T follicular helper cell (primary cell): Measurements from ENCODE around the gene PEPD.
A peak's percentile ranks its signal among the peaks of the same experiment; 100 is the strongest.

Source experiments
- DNase-seq: peaks from one replicate; pipeline ENCODE4 v3.0.0-alpha.2; 2020; ENCODE audit warnings: low read depth

Gene PEPD

DNA sequence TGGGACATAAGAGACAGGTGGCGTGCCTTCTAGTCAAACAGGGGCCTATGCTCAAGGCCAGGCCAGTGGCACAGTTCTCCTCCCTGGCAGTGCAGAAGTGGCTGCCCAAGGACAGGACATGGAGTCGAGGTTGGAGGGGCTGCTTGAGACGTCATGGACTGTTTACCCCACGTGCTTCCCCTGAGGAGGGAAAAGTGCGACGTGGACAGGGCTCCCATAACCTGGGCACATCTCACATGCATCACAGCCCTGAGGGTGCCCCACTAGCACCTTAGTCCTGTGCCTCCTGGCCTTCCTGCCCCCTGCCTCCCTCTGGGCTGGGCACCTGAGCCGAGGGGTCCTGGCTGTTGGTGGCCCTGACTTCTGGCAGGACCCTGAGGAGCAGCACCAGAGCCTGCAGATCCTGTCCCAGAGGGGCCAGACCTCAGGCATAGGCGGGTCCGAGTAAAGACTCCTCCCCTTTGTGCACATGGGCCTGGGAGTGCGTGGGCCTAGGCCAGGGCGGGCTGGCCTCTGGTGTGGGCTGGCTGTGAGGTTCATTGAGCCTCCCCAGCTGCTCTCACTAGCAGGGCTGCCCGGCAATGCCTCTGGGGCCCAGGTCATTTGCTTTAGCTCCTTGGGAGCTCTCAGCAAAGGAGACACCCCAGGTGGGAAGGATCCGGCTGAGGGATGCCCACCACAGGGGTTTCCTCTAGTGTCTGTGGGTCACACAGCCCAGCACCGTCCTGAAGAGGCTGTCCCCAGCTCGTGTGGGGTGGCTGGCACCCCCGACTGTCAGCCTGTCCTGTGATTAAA is 82.4 kb downstream of the PEPD start:
- DNase-seq = no peak

DNA sequence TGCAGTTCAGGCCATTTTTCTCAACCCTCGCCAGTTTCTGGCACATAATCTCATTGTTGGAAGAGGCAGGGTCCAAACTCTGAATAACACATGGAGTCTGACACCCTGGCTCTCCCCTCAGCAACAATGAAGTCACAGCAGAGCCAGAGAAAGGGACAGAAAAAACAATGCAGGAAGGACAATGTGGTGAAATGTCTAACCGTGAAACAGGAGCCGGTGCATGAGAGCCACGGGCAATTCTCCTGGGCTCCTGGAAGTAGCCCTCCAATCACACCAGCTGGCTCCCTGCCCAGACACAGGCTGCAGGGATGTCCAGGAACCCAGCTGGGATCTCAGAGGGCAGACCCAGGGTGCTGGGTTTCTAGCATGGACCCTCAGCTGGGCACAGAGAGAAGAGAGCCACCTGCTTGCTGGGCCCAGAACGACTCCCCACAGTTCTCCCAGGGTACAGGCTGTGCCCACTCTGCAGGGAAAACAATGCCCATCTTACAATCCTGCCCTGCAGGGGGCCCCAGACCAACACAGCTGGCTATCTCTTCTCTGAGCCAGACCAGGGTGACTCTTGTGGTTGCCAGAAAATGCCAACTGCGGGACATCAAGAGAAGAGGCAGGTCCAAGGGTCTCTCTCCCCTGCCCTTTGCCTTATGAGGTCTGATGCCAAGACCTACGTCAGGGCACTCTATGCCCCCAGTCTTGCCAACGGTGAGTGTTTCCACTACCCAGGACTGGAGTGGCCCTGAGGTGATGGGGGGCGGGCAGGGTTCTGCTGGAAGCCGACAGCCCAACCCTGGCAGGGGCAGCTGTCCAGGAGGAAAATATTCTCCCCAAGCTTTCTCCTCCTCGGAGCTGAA is 83.5 kb downstream of the PEPD start:
- no peak for DNase-seq

DNA sequence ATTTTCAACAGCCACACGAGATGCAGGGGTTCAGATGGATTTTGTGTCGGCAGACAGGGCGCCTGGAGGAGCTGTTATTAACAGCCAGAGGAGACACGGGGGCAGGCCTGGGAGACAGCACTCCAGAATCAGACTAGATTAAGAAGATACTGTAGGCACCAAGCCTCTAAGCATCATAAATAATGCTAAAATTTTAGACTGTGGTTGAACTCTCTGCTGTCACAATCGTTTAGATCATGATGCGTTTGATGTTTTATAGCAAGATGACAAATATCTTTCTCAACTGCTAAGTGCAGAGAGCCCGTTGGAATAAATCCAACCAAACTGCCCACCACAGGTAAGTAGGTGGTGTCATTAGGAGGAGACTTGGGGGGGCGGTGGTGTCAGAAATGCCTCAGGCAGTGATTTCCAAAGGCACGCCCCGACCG is 84.2 kb downstream of the PEPD start:
- no peak for DNase-seq

DNA sequence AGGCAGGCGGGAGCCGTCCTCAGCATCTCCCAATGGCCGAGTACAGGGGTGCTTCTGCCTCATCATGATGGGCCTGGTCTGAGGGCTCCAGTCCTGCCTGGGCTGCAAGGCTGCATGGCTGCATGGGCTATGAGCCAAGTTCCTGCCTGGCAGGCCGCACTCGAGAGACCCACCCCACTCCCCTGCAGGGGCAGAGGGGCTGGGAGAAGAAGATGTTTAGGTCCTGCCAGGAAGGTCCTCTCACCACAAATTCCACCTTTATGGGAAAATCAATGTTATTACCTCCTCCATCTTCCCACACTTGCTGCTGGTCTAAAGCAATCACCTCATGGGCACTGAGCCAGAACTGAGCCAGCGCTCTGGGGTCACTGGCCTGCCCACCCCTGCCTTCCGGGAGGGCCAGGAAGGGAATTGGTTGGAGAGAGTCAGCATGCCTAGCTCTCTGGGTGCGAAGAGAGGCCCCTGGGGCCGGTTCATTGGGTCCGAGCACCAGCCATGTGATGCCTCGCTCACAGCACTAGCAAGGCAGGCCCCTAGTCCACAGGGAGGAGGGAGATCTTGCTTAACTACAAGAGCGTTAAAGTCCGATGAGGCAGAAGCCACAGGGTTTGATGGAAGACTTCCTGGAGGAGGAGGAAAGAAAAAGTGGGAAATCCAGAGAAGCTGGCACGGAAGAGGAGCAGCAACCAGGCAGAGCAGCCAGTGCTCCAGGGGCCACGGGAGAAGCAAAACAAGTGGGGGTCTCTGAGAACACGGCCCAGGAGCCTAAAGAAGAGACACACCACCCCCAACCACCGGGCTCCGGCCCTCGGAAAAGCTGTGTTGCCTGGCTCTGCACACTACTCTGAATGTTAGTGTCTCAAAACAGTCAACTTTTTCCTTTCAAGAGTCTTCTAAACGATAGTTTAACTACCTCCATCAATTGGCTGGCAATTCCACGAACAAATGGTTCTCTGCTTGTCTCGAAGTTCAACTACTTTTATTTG is 84.9 kb downstream of the PEPD start:
- no peak for DNase-seq

DNA sequence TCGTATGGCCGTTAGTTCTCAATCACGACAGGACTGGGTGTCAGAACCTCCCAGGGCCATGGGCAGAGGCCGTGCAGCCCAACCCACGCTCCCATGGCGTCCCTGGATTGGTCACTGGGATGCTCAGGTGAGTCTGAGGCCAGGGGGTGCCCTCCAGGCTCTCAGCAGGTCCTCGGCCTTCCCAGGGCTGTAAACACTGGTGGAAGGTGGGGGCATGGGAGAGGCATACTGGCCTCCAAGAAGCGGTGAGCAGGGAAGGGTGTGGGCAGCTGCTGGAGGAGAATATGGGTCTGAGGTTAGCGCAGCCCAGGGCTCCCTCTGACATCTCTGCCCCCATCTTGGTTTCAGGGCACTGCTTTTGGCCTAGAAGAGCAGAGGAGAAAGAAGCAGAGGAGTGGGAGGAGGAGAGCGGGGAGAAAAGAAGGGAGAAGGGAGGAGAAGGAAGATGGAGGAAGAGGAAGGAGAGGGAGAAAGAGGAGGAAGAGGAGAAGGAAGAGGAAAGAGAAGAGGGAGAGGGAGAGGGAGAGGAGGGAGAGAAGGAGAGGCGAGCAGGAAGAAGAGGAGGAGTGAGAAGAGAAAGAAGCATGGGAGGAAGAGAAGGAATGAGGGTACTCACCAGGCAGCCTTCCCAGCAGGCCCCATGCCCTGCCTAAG is 85.8 kb downstream of the PEPD start:
- DNase-seq = no peak

DNA sequence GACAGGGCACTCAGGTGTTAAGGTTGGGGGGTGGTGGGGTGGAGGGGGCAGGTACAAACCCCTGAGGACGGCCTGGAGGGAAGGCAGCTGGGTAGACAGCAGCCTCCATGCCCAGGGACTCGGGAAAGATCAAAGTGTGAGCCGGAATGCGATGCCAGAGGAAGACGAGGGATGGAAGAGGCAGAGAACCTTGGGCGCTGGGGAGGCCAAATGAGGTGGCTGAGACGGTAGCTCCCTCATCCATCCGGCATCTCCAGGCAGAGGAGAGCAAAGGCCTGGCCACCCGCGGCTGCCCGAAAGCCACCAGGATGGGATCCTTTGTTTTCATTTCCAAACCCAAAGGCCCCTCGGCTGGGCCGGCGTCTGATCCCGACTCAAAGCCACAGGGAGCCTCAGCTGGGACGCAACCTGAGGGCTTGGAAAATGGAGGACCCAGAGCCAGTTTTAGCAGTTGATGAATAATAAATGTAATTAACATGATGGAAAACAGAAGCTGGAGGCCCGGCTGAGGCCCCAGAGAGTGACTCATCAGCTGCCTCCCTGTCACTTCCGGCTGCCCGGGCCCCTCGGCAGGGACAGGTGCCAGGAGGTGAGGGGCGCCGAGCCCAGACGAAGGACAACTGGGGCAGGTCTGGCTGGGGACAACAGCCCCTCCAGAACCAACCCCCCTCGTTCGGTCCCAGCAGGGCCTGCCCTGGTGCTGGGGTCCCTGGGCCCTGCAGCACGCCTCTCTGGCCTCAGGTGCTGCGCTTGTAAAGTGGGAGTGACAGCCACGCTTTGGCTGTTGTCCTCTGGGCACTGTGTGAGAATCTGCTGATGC is 86.5 kb downstream of the PEPD start:
- no peak for DNase-seq

DNA sequence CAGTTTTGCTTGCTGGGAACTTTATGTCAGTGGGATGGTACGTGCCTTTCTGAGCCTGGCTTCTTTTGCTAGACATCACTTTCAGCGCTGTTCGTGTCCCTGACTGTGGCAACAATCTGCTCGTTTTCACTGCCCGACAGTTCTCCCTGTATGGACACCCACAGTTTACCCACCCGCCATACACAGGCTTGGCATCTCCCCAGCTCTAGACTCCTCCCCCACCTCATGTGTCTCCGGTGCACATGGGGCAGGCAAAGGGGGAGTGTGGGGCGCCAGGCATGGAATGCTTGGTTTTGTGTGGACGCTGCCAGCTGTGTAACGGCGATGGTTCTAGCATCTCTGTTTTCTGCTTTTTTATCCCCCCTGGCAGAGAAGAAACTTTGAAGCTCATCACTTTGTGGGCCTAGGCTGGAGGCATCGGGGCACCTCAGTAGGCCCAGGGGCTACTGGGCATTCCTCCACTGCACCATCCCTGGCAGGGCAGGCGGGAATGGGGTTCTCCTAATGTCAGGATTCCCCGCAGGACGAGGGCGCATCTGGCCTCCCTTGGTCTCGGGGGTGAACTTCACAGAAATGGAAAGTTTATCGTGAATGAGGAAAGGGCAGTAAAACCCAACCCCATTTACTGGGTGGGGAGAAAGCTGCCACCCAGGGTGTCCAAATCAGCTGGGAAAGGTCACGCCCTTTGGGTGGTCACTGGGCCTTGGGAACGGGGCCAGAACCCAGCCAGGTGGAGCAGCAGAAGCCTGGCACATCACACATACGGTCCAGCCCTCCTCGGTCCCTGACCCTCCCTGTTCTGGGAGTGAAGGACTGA is 87.3 kb downstream of the PEPD start:
- DNase-seq = no peak

DNA sequence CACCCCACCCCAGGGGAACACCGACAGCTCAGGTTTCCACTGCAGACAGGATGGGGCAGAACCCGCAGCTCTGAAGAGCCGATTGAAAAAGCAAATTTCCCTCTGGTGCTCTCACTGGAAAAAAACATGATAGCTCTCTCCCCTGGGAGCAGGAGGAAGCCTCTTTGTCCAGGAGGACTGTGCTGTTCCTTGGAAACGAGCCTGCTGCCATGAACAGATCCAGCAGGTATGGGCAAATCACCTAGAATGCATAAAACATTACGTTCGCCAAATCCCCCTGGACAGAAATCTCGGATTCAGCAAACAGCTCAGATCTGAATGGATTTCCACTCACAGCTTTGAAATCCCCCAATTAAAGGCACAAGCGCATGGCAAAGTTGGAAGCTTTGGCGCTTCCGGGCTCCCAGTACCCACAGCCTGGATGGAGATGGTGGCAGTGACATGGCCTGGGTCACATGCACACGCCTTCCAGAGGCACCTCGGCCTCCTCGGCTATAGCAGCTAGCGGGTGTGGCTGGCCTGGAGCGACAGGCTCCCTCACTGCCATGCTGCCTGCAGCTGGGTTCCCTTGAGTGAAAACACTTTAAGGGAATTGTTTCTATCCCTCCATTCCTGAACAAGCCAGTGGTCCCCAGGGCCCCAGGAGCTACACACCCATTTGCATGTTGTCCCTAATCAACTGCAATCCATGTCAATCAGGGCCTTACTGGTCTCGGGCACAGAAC is 89.0 kb downstream of the PEPD start:
- DNase-seq = no peak

DNA sequence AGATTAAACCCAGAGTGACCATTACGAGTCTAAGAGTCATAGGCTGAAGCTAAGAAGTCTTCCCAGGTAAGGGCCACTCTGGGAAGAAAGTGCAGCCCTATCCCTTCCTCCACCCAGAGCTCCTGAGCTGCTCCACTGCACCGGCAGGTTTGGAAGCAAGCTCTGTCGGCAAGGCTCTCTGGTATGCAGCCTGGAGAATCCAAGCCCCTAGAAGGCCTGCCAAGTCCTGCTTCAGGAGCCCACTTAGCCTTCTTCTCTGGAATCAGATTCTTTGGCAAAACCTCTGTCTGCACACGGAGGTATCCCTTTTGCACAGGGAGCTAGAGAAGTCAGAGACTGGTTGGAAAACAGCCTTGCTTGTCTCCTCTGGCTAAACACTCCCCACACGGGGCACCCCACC is 89.6 kb downstream of the PEPD start:
- no peak for DNase-seq

DNA sequence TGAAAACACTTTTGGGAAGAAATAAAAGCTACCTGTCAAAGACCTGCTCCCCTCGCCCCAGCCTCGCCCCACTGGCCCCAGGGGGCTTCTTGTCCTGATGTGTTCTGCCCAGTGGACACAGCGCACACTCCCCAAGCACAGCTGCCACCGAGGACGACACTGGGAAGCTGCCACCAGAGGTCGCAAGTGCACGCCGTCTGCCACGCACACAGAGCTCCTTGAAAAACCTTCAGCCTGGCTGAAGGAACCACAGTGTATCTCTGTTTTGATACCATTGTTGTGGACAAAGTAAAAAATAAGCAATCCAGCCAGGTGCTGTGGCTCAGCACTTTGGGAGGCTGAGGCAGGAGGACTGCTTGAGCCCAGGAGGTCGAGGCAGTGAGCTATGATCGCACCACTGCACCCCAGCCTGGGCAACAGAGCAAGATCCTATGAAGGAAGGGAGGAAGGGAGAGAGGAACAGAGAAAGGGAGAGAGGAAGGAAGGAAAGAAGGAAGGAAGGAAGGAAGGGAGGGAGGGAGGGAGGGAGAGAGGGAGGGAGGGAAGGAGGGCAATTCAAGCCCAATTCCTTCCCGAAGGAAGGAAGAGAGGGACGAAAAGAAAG is 90.8 kb downstream of the PEPD start:
- DNase-seq = peak; percentile 50

DNA sequence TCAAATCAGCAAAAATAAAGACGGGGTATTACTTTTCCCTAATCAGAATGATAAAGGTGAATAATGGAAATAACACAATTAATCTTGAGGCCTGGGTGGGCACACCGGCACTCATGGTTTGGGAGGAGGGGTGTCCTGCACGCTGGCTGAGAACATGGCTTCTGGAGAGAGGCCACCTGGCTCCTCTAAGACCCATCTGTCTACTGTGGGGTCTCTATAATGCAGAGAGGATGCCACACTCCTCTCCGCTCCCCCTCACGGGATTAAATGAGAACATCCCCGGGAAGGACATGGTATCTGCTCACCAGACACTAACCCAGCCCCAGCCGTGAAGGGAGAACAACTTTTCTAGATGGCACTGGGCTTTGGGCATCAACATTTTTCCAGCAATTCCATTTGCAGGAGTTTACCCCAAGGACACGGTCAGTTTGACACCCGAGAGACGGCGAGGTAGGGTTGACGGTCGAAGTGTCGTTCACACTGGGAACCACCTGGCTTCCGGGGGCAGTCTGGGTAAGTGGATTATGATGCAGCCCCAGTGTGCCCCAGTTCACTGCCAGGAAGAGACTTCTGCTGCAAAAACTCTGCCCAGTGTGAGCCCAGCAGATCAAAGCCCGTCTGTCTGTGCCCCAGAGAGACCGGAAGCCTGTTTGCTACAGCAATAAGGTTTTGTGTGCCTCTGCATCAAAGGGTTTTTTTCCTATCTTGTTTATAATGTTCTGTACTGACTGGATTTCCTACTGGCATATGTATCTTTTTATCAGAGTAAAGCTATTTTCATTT is 91.5 kb downstream of the PEPD start:
- peak; percentile 37 for DNase-seq

DNA sequence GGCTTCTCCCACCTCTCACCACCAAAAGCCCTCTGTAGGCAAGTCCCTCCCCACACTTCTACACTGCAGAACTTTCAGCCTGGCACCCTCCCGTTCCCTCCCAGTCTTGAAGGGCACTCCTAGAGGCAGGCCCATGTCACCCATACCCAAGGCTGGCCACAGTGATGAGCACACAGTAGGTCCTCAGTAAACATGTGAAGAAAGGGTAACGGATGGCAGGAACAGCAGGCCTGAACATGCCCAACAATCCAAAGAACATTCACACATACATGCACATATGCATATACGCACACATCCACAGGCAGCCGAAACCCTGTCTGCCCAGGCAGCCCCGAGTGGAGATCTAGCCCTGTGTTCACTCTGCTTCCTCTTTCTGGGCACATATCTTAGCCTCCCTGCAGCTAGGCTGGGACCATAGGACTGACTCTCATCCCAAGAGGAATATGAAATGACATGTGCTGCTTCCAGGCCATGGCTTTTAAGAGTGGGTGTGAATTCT is 92.9 kb downstream of the PEPD start:
- no peak for DNase-seq

DNA sequence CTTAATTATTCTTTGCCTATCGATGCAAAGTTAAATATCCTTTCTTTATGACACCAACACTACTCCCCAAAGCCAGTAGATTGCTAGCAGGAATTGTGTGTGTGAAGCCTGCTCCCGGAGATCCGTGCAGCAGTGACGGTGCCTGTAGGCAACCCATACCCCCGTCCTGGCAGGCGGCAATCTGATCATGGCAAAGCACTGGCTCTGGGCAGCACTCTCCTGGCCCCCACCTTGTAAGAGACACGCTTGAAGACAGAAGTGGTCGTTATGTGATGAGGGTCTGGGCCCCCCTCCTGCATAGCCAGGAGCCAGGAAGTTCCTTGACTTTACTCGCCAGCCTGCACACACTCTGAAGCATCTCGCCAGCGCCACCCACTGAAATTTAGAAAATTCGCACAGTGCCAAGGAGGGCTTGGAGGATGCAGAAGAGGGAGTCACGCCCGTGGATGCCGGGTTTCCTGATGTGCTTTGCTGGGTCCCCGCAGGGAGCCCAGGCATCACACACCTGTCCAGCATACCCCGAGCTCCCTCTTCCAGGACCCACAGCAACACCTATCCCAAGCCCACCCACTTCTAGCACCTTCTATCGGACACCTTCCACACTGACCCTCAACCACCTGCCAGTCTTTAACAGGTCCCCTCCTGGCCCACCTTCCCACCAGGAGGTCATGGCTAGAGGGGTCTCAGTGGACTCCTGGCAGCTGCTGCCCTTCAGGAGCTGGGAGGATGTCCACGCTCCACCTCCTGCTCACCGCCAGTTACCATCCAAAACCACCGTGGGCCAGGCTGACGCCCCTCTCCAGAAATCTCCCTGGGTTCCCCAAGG is 93.6 kb downstream of the PEPD start:
- DNase-seq = no peak

DNA sequence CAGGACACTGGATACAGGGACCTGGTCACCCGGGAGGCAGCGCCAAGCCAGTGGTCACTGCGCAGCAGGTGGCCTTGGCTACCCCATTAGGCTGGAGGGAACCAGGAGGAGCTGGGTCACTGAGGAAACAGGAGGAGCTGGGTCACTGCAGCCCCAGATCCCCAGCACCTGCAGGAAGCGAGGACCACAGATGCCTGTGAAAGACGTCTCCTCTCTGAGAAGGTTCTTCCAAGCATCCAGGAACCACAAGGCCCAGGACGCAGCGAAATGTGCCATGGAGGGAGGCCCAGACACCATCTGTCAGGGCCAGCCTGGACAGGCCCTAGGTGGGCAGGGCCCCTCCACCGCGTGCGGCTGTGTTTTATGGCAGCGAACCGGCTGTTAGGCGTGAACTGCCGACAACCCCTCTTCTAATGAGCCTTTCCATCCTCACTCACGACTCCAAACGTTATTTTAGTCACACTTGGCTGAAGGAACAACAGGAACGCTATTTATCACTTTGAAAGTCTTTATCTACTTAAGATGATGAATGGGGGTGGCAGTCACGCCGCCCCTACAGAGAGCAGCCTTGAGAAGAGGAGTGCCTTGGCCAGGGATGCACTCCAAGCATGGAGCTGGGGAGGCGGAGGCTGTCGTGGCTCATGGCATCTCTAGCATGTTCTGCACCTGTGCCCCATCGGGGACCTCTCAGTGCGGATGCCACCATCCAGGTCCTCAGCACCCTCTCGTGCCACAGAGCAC is 94.8 kb downstream of the PEPD start:
- no peak for DNase-seq

DNA sequence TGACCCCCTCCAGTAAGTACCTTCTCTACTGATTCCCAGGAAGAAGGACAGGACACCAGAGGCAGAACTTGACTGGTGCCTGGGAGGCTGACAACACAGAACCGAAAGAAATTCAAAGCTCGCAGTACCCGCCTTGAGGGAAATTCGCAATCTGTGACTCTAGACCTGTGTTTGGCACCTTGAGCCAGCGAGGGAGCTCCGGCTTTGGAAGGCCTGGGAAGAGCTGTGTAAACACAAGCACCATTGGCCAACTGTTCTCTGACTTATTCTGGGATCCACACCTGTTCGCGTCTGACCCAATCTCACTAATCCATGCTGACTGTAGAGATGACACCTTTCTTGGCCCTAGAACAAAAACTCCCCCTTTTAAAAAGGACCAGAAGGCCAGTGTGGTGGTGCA is 97.4 kb downstream of the PEPD start:
- DNase-seq = no peak
